Calu3 (cell line): Measurements from ENCODE around the gene OR4X1. TPM values are rescaled to one million over a fixed set of nuclear protein-coding genes. Genes with fewer than 3 reads are reported as not detected.

Experiments used
- total RNA-seq: library from RNA; stranded (reverse); gene quantifications from 2 replicates; pipeline ENCODE4 v1.2.3, GENCODE V29; 2022

Gene OR4X1
- total RNA-seq, 1 experiment from 2014 or later = not detected

Other genes starting within 250 kb of the OR4X1 start
- gene OR4B1, start 47.1 kb upstream of the OR4X1 start, total RNA-seq = not detected in 2 replicates
- gene OR4X2, start 18.8 kb upstream of the OR4X1 start, total RNA-seq = not detected in 2 replicates
- not detected in 2 replicates for gene OR4S1, start 42.4 kb downstream of the OR4X1 start, total RNA-seq
- not detected in 2 replicates for gene OR4C3, start 61.1 kb downstream of the OR4X1 start, total RNA-seq
- gene OR4C5, start 102.6 kb downstream of the OR4X1 start, total RNA-seq = not detected in 2 replicates
- gene OR4A47, start 224.9 kb downstream of the OR4X1 start, total RNA-seq = not detected in 2 replicates